GM21717 (cell line): ENCODE data around the gene LSS.
"Not testable (repeated sequence)": the region's sequence is repeated elsewhere in the genome, so short reads cannot be mapped to it uniquely, and the experiment has no call there.

Experiments
- ATAC-seq: cut with Tn5 transposase; IDR thresholded peaks from one replicate; pipeline ENCODE4 v1.9.1; 2021; ENCODE audit warnings: mild to moderate bottlenecking, moderate library complexity; ENCODE audit not compliant: unreplicated experiment

LSS gene

GRCh38 chr21:46246345-46246744 is 17.8 kb upstream of the LSS start:
- ATAC-seq = no peak

- ATAC-seq = no peak
Observed at GRCh38 chr21:46245213-46245915, 16.8 kb upstream of the LSS start.

GRCh38 chr21:46244602-46245001 is 16.0 kb upstream of the LSS start:
- ATAC-seq = no peak

DNA sequence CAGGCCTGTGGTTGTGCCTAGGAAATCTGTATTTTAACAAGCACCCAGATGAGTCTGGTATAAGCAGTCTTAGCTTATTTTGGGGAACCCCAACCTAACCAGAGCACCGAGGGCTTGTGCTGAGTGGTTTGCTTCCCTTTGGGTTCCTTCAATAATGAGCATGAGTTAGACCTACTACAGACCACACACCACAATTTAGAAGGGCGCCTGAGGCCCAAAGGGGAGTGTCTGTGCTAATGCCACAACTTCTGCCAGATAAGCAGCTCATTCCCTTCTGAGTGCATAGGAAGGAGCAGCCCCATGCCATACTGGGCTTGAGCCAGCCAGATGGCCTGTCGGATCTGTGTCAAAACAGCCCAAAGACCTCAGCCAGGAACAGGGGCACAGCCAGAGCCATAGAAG is 15.4 kb upstream of the LSS start:
- ATAC-seq = no peak

GRCh38 chr21:46243325-46243724 is 14.8 kb upstream of the LSS start:
- ATAC-seq = no peak

- ATAC-seq = not testable (repeated sequence)
Observed at GRCh38 chr21:46241577-46241976, 13.0 kb upstream of the LSS start.

GRCh38 chr21:46239817-46240325 is 11.3 kb upstream of the LSS start:
- ATAC-seq = no peak

DNA sequence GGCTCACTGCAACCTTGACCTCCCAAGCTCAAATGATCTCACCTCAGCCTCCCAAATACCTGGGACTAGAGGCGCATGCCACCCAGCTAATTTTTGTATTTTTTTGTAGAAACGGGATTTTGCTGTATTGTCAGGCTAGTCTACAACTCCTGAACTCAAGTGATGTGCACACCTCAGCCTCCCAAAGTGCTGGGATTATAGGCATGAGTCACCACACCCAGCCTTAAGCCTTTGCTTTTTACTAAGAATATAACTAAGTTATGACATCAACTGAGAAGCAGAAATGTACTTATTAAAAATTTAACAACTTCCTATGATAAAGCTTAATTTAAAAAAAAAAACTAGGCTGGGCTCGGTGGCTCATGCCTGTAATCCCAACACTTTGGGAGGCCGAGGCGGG is 8.9 kb upstream of the LSS start:
- ATAC-seq = no peak

DNA sequence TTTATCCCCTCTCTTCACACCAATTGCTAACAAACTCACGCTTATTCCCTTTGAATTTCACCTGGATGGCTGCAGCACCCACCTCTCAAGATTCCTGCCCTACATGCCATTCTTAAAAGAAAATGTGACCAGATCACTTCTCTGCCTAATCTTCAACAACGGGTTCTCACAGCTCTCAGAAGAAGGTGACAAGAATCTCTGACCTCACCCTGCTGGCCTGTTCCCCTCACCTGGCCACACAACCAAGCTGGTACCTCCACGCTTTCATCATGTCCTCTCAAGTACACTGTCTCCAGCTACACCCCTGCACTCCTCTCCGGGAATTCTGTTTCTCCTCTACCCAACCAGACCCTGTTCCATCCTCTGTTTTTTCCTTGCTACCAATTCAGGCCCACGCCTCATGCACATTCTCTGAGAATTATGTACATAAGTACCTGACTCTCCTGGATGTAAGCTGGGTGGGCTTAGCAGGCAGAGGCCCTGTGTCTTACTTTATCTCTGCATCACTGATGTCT is 5.9 kb upstream of the LSS start:
- no peak for ATAC-seq

DNA sequence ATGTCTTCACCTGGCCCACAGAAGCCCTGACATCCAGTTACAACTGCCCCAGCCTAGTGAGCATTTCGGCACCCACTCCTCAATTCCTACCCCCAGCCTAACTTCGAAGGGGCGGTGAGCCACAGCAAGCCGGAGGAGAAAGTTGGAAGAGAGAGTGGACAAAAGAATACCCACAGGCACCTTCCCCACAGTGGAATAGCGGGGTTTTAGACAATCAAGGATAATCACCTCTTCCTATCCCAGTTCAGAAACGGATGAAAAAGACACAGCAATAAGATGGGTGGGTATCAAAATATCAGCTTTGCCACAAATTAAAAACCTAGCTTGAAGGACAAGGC is 1.3 kb upstream of the LSS start:
- ATAC-seq = no peak

DNA sequence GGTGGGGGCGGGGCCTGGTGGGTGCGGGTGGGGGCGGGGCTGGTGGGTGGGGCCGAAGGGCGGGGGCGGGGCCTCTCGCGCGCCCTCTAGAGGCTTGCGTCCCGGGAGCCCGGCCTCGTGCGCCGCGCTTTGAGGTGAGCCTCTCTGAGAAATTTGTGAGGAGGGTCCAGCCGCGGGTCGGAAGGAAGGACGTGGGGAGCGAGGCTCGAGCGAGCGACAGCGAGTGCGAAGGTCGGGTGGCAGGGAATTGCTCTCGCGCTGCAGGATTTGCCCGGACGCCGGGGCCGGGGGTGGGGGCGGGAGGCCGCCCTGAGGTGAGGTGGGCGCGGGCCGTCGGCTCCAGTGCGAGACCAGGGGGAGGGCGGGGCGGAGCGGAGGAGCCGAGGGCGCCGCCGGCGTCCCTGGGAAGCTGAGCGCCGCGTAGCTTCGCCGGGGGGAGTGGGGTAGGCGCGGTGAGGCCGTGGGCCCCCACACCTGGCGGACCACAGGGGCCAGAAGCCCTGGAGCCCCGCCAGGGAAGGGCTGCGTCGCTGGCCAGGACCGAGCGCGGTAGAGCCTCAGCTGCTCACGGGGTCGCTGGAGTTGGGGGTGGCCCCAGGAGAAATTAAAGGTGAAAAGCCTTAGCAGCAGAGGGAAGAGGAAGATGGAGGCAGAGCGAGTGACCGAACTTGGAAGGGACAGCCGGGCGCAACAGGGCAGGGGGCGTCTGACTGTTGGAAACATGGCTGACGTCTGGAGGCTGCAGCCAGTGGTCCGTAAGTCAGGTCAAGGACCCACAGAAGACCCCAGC is 754 bp upstream of the LSS start:
- ATAC-seq = no peak

DNA sequence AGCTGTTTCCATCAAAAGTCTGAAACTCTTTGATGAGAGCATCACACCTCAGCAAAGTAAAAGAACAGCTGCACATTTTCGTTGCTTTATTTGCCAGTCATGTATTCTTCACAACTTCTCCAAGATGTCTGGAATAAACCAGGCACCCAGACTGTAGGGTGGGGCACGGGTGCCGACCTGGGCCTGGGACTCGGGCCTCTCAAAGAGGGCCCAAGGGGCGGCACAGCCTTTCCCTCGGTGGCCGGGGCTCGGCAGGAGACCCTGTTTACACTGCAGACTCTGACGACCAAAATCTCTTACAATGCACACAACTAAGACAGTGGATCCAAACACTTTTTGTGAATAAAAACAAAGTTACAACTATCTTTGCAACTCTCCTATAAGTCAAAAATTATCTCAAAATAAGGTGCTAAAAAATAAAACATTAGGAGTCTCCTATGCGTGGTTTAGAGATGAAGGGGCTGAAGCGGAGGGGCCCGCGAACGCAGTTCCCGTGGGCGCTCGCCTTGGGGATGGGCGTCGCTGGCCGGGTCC is 696 bp downstream of the LSS start:
- no peak for ATAC-seq

- ATAC-seq = no peak
Observed at GRCh38 chr21:46226920-46227599, 1.5 kb downstream of the LSS start.

- ATAC-seq = no peak
Observed at GRCh38 chr21:46226146-46226545, 2.4 kb downstream of the LSS start.

- not testable (repeated sequence) for ATAC-seq
Observed at GRCh38 chr21:46223661-46224060, 4.9 kb downstream of the LSS start.

DNA sequence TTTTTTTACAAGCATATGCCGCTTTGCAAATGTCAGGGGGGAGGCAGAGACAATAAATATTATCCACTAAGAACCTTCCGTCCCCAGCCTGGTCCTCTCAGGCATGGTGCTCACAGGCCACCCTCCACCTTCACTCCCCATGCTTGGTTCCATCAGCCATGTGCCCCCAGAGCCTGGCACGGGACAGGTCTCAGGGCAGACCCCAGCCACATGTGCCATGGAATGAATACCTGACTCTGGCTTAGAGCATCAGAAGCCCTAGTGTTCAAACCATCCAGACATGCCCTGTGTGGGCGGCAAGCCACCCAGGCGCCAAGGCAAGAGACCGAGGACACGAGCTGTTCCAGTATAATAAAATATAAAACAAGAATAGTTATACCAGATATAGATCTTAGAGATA is 5.4 kb downstream of the LSS start:
- ATAC-seq = no peak

- ATAC-seq = no peak
Observed at GRCh38 chr21:46222436-46223116, 6.0 kb downstream of the LSS start.

DNA sequence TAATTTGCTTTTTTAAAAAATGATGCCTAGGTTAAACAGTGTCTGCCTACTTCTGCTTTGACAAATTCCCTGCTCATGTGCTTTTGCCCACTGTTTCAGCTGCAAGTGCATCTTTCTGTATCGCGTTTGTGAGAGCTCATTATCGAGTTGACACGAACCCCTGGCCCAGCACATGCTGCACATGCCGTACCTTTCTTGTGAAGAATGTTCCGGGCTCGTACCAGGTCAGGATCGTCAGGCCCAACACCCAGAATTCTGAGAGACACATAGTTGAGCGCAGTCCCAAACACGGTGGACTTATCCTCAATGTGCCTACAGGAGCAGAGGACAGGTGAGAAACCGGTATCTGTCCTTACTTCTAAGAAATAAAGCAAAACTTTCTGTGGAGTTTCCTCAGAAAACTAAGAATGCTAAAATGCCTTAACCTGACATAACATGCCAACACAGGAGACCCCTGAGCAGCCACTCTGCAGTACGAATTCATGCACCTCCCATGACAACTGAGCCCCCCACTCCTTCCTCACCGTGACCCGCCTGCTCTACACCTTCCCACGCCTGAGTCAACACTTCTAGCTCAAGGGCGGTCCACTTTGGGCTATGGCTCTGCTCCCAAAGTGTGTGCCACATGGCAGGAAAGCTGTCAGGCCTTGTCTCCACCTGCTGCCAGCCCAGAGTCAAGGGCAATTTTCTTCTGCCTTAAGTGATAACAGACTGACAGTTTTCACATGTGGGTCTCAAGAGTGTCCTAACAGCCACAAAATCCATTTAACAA is 6.7 kb downstream of the LSS start:
- no peak for ATAC-seq

GRCh38 chr21:46220847-46221246 is 7.7 kb downstream of the LSS start:
- ATAC-seq = no peak

GRCh38 chr21:46220275-46220810 is 8.2 kb downstream of the LSS start:
- ATAC-seq = no peak
